WI38 (cell line): ENCODE results near the gene DDC.
A peak's percentile ranks its signal among the peaks of the same experiment; 100 is the strongest.
"Not testable (repeated sequence)": the region's sequence is repeated elsewhere in the genome, so short reads cannot be mapped to it uniquely, and the experiment has no call there.

Experiments
- H3K4me3 ChIP-seq: 2 replicates; pipeline ENCODE4 v1.5.1; 2011; ENCODE audit warnings: low read depth, mild to moderate bottlenecking, control low read depth, low read length
- TF ChIP-seq, protein P1 (sequence below): IDR thresholded peaks from 2 replicates; pipeline ENCODE4 v1.5.1; 2012; ENCODE audit warnings: low read depth, mild to moderate bottlenecking, control low read depth, low read length

Gene DDC

DNA sequence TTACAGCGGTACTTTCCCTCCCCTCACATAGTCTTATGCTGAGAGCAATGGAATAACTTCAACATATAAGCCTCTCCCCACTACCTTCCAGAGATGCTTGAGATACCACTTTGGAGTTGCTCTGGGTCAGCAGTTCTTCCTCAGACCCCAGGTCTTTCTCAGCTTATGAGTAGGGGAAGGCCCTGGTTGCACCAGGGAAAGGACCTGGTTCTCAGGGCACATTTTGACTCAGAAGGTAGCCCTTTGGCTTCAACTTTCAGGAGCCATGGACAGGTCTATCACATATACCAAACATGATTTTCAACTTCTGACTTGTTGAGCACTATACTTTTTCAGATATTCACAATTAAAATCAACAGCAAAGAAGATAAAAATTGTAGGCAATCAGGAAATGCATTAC is 103.5 kb downstream of the DDC start:
- TF ChIP-seq, protein P1, sequence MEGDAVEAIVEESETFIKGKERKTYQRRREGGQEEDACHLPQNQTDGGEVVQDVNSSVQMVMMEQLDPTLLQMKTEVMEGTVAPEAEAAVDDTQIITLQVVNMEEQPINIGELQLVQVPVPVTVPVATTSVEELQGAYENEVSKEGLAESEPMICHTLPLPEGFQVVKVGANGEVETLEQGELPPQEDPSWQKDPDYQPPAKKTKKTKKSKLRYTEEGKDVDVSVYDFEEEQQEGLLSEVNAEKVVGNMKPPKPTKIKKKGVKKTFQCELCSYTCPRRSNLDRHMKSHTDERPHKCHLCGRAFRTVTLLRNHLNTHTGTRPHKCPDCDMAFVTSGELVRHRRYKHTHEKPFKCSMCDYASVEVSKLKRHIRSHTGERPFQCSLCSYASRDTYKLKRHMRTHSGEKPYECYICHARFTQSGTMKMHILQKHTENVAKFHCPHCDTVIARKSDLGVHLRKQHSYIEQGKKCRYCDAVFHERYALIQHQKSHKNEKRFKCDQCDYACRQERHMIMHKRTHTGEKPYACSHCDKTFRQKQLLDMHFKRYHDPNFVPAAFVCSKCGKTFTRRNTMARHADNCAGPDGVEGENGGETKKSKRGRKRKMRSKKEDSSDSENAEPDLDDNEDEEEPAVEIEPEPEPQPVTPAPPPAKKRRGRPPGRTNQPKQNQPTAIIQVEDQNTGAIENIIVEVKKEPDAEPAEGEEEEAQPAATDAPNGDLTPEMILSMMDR, result no peak
- H3K4me3 ChIP-seq, result no peak overlapping the region

DNA sequence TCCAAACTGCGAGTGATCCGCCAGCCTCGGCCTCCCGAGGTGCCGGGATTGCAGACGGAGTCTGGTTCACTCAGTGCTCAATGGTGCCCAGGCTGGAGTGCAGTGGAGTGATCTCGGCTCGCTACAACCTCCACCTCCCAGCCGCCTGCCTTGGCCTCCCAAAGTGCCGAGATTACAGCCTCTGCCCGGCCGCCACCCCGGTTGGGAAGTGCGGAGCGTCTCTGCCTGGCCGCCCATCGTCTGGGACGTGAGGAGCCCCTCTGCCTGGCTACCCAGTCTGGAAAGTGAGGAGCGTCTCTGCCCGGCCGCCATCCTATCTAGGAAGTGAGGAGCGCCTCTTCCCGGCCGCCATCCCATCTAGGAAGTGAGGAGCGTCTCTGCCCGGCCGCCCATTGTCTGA is 106.0 kb downstream of the DDC start:
- not testable (repeated sequence) for H3K4me3 ChIP-seq

DNA sequence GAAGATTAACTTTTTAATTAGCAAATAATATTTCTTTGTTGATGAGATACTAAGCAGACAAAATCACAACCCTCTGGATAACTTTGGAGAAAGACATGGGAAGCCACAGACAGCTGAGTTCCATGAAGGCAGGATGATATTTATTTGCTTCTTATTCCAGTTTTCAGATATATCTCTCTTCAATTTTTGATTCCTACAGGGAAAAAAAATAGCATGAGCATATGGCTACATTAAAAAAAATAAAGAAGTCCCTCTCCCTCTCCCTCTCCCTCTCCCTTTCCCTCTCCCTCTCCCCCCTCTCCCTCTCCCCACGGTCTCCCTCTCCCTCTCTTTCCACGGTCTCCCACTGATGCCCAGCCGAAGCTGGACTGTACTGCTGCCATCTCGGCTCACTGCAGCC is 106.6 kb downstream of the DDC start:
- H3K4me3 ChIP-seq, result not testable (repeated sequence)

DNA sequence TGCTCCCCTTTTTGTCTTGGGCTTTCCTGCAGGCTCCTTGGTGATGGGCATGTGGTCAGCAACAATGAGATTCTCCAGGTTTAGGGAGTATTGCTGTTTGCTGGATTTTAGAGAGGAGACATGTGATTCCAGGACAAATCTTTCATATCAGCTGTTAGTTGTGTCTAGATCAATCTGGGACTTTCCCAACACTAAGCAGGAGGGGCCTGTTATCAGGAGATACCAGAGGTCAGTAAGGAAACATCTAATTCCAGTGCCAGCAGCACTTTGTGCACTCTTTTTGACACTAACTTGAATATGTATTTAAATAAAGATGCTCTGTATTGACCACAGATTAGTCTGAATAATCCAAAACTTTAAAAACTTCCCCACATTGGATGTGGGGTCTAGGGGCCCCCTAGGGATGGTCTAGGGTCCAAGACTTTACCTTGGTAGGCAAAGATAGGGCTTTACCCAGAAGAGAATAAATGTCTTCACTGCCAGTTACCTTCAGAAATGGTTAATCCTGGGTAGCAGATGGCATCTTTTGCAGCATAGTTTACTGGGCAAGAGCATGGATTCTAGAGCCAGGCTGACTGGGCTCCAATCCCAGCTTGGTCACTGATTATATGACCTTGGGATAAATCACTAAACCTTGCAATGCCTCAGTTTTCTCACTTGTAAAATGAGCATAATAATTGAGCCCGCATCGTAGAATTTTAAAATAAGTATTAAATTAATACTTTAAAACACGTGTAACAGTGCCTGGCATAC is 108.7 kb downstream of the DDC start:
- TF ChIP-seq, protein P1, result no peak
- no peak overlapping the region for H3K4me3 ChIP-seq

DNA sequence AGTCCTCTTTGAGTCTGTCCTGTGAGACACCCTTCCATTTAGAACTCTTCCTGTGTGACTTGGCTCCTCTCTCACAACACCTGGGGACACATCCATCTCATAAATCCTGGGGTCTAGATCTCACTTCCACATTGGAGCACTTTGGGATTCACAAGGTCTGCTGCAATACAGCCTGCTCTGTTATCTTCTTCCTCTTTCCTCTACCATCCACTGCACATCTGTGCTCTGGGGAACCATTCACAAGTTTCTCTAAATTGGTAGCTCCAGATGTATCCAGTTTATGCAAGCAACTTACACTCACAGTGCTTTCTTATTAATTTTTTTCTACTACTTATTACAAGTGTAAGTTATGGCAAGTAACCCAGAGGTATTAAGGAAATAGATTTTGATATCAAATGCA is 109.5 kb downstream of the DDC start:
- no peak overlapping the region for H3K4me3 ChIP-seq
- TF ChIP-seq, protein P1, result no peak

DNA sequence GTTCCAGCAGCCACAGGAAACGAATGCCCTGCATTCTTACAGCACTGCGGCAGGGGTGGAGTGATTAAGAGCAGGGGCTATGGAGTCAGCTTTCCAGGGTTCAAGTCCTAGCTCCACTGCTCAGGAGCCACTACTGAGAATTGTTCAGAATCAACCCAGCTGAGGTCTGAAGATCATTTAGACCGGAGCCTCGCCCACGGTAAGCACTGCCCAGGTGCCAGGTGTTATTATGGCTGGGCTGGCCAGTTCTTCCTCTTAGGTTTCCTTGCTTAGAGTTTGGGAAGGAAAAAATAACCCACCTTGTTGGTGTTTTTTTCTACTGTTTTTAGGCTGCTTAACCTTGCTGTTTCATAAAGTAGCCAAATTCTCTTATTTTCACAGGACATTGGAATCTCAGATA is 110.2 kb downstream of the DDC start:
- H3K4me3 ChIP-seq, result no peak overlapping the region
- TF ChIP-seq, protein P1, result no peak

DNA sequence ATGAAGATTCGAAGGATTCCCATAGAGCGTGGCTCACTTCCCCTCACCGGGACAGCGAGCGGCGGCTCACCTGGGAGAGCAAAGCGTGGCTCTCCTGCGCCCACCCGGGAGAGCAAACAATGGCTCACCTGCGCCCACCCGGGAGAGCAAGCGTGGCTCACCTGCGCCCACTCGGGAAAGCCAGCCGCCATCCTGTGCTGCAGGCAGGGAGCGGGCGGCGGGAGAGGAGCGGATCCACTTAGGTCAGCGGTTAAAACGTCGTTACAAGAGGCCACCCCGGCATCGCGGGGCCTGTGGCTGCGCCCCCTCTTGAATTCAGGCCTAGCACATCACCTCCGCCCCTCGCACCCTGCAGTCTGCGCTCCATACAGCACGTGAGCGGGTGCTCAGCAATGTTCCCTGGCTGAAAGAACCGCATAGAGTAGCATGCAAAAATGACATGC is 114.6 kb downstream of the DDC start:
- H3K4me3 ChIP-seq, result peak overlapping the region; percentile 87
- TF ChIP-seq, protein P1, result no peak

DNA sequence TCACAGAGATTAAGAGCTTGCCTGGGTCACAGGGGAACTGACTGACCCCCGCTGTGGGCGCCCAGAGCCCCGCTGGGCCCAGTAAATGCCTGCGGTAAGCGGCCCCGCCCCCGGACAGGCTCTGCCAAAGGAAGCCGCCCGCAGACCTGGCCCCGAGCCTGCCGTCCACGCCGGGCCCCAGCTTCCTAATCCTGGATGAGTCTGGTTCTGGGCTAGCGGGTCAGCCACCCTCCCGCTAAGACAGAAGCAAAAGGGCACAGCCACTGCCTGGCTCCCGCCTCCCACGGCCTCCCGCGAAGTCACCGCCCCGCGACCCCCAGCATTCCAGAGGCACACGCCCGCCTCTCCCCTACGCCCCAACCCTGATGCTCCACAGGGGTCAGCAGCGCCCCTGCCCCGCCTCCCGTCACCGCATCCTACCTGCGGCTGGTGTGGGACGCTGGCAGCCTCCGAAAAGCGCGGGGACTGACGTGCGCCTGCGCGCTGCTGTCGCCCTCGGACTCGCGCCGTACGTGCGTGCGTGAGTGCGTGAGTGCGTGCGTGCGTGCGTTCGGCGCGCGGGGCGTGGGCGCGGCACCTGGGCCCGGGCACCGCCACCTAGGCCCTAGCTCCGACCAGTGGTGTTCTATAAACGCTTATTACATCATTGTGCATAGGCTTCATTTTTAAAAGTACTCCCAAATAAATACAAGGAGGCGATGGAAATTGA is 115.2 kb downstream of the DDC start, which contains the start of gene FIGNL1:
TSS of gene FIGNL1 (minus strand) at position 470 of the 709 bp plus-strand sequence. CDS start 3,063 bp downstream, outside the sequence.
- TF ChIP-seq, protein P1, result no peak

More for the DNA sequence above, 115.2 kb downstream of the DDC start, which contains the start of gene FIGNL1:
- peak within 1 kb of the TSS; percentile 87 for H3K4me3 ChIP-seq
